K562 (cell line): ENCODE results near the gene ACE. TPM values are rescaled to one million over a fixed set of nuclear protein-coding genes. Genes with fewer than 3 reads are reported as not detected.

Source experiments
- CTCF ChIP-seq, 3 experiments: IDR thresholded peaks in 2 of 3; conservative IDR thresholded peaks in 1 of 3; 2 replicates each; pipeline ENCODE4 v1.5.1; 2011 to 2012; ENCODE audit warnings: low read length in 3 of 3, mild to moderate bottlenecking in 3 of 3, control low read depth in 2 of 3, improper control_type of control experiment in 1 of 3, inconsistent platforms in 1 of 3, low read depth in 1 of 3, mixed read lengths in 1 of 3, moderate library complexity in 1 of 3; ENCODE audit not compliant: insufficient read depth in 2 of 3
- ELF2 ChIP-seq: fragments of 250-450 bp; sonication (Bioruptor Pico); IDR thresholded peaks from 2 replicates; pipeline ENCODE4 v1.5.0; 2021; ENCODE audit warnings: mild to moderate bottlenecking
- GATAD2A ChIP-seq: fragments of 450-650 bp; IDR thresholded peaks from 2 replicates; pipeline ENCODE4 v1.6.1; 2017
- ILK ChIP-seq: fragments of 450-650 bp; IDR thresholded peaks from 2 replicates; pipeline ENCODE4 v1.6.1; 2016; ENCODE audit warnings: missing genetic modification characterization, low read depth, mild to moderate bottlenecking, missing compliant biosample characterization, moderate library complexity, borderline replicate concordance
- POLR2H ChIP-seq: IDR thresholded peaks from 2 replicates; pipeline ENCODE4 v1.6.1; 2016; ENCODE audit warnings: missing genetic modification characterization, low read depth, mild to moderate bottlenecking, control low read depth, missing compliant biosample characterization, moderate library complexity
- RAD21 ChIP-seq, 2 experiments: fragments of 250-450 bp in 1 of 2; fragments of 450-650 bp in 1 of 2; sonication (Bioruptor Pico) in 1 of 2; formaldehyde crosslinking in 1 of 2; IDR thresholded peaks in 1 of 2; conservative IDR thresholded peaks in 1 of 2; 2 replicates each; pipeline versions ENCODE4 v1.4.0 to v1.8.0; 2020 to 2022; ENCODE audit warnings: mild to moderate bottlenecking in 2 of 2, moderate library complexity in 1 of 2
- polyA plus RNA-seq, 8 experiments: library from polyadenylated mRNA; depleted of rRNA in 4 of 8; stranded (reverse) in 5 of 8; unstranded in 3 of 8; fragments of >200 nt; fragmentation: Nextera tagmentation in 2 of 8; fragmentation: Illumina TruSeq in 1 of 8; extraction: Ambion mirVana in 2 of 8; extraction: Trizol in 1 of 8; gene quantifications; 2 replicates each; pipeline versions ENCODE4 v1.2.1 to v1.2.3, GENCODE V29; 2011 to 2014; ENCODE audit warnings: inconsistent platforms in 1 of 8, missing spikeins in 1 of 8
- total RNA-seq, 7 experiments: library from RNA; depleted of rRNA in 6 of 7; stranded (reverse); fragments of >200 nt in 6 of 7; fragmentation: Illumina TruSeq in 2 of 7; extraction: Trizol in 2 of 7; gene quantifications; 2 replicates each; pipeline versions ENCODE4 v1.2.1 to v1.2.3, GENCODE V29; 2011 to 2021; ENCODE audit warnings: low replicate concordance in 1 of 7

The ACE gene
- total and polyA plus RNA-seq, 9 of the 15 experiments (the other 6 are each of a cell fraction or from before 2014, with no cell fraction given) = 0.07 to 2.5 (median 0.47) TPM; not detected in 1

- peak in 2 of 3 experiments; percentile 44 to 47; a peak in 3 of 6 replicates for TF ChIP-seq CTCF (IDR thresholded peaks at IDR 0.05 in 2 of 3, conservative IDR thresholded peaks at IDR 0.05 in 1 of 3; ENCODE audit: insufficient read depth in 2 of 3, low read depth in 1 of 3, low read length in 3 of 3)
- TF ChIP-seq GATAD2A = no peak
- TF ChIP-seq POLR2H (tag) = no peak
- peak; percentile 31; the same call in 1 of the 2 replicates for TF ChIP-seq ELF2 (CRISPR knock-in tag)
- peak; percentile 38 to 64; a peak in 2 of 4 replicates for TF ChIP-seq RAD21 (CRISPR knock-in tag; conservative IDR thresholded peaks at IDR 0.05 in 1 of 2, IDR thresholded peaks at IDR 0.05 in 1 of 2)
- no peak for TF ChIP-seq ILK (tag)
Measured at GRCh38 chr17:63446753-63447470, 29.9 kb upstream of the ACE start (continued).
